ENCODE results near the gene RNF145. TPM values are rescaled to one million over a fixed set of nuclear protein-coding genes. Genes with fewer than 3 reads are reported as not detected.

The RNF145 gene
- polyA plus RNA-seq, 3 donors = 9.1 to 23.6 (median 11.5) TPM

DNA sequence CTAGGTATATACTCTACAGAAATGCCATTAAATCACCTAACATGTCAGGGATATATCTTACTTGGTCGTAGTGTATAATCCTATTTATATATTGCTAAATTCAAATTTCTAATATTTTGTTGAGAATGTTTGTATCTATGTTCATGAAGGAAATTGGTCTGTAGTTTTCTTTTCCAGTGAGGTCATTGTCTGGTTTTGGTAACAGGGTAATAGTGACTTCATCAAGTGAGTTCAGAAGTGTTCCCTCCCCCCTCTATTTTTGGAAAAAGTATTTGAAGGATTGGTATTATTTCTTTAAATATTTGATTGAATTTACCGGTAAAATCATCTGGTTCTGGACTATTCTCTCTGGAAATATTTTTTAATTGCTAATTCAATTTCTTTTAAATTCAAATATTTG lies 86.2 kb downstream of the RNF145 start:
- Histone ChIP-seq H3K4me2 (replicated peaks; ENCODE audit: extremely low read depth, low read length, poor library complexity, severe bottlenecking) (no peak overlapping the region), H3K9me3 (replicated peaks in 1 of 2; ENCODE audit: control insufficient read depth in 1 of 2, insufficient read depth in 1 of 2, low read length in 2 of 2) (no peaks in the 10 kb centered on the region), H3K36me3 (replicated peaks in 1 of 2; ENCODE audit: control insufficient read depth in 1 of 2, insufficient read depth in 2 of 2, low read length in 2 of 2) (no peaks in the 10 kb centered on the region), H3K27ac (ENCODE audit: low read depth in 1 of 2, low read length in 2 of 2) (no peak overlapping the region), H3K9ac (ENCODE audit: insufficient read depth, low read length, poor library complexity, severe bottlenecking) (no peak overlapping the region), H4K20me1 (ENCODE audit: insufficient read depth, low read length) (no peaks in the 10 kb centered on the region), H3K27me3 (ENCODE audit: control insufficient read depth in 2 of 2, insufficient read depth in 2 of 2, low read length in 2 of 2) (no peaks in the 10 kb centered on the region), H3K79me2 (ENCODE audit: insufficient read depth, low read length) (no peaks in the 10 kb centered on the region), H3K4me3 (replicated peaks in 1 of 3; ENCODE audit: low read depth in 2 of 3, low read length in 3 of 3) (no peak overlapping the region), H3K4me1 (ENCODE audit: control insufficient read depth in 1 of 2, insufficient read depth in 2 of 2, low read length in 2 of 2) (no peaks in the 10 kb centered on the region), H2AFZ (ENCODE audit: insufficient read depth, low read depth, low read length, poor library complexity, severe bottlenecking) (no peak overlapping the region)
- Mint-ChIP-seq H3K36me3 (no peaks in the 10 kb centered on the region), H3K4me3 (no peak overlapping the region), H3K9me3 (peaks cover 2 to 14% (median 8%) of the 10 kb centered on the region in 7 donors), H3K4me1 (peaks cover 5% of the 10 kb centered on the region), H3K27me3 (ENCODE audit: low read depth in 3 of 3) (peaks cover 0 to 7% (median 7%) of the 10 kb centered on the region in 3 donors), H3K27ac (no peak overlapping the region)
- intact Hi-C loops (cut with micrococcal nuclease) = no loop called here
- TF ChIP-seq, protein P1, sequence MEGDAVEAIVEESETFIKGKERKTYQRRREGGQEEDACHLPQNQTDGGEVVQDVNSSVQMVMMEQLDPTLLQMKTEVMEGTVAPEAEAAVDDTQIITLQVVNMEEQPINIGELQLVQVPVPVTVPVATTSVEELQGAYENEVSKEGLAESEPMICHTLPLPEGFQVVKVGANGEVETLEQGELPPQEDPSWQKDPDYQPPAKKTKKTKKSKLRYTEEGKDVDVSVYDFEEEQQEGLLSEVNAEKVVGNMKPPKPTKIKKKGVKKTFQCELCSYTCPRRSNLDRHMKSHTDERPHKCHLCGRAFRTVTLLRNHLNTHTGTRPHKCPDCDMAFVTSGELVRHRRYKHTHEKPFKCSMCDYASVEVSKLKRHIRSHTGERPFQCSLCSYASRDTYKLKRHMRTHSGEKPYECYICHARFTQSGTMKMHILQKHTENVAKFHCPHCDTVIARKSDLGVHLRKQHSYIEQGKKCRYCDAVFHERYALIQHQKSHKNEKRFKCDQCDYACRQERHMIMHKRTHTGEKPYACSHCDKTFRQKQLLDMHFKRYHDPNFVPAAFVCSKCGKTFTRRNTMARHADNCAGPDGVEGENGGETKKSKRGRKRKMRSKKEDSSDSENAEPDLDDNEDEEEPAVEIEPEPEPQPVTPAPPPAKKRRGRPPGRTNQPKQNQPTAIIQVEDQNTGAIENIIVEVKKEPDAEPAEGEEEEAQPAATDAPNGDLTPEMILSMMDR (IDR thresholded peaks at IDR 0.05) = no peak
- WGBS (ENCODE audit: insufficient coverage) = no CpG with 5 or more reads among the region's 2 CpGs
- DNase-seq = no peak

DNA sequence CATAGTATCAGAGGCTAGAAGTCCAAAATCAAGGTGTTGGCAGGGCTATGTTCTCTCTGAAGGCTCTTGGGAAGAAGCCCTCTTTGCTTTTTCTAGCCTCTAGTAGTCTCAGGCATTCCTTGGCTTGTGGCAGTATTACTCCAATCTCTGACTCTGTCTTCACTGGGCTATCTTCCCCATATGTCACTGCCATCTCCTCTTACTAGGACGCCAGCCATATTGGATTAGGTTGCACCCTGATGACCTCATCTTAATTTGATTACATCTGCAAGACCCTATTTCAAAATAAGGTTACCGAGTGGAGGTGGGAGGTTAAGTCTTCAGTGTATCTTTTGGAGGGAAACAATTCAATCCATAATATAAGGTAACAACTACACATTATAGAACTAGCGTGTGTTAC lies 88.3 kb downstream of the RNF145 start:
- H3K79me2 ChIP-seq (ENCODE audit: insufficient read depth, low read length) = no peaks in the 10 kb centered on the region
- DNase-seq = no peak
- no peak overlapping the region for H3K4me2 ChIP-seq (replicated peaks; ENCODE audit: extremely low read depth, low read length, poor library complexity, severe bottlenecking)
- no peaks in the 10 kb centered on the region for H3K27me3 ChIP-seq (ENCODE audit: control insufficient read depth in 2 of 2, insufficient read depth in 2 of 2, low read length in 2 of 2)
- no peak overlapping the region for H2AFZ ChIP-seq (ENCODE audit: insufficient read depth, low read depth, low read length, poor library complexity, severe bottlenecking)
- no peaks in the 10 kb centered on the region for H3K36me3 Mint-ChIP-seq
- no peak overlapping the region for H3K9ac ChIP-seq (ENCODE audit: insufficient read depth, low read length, poor library complexity, severe bottlenecking)
- H3K9me3 ChIP-seq (replicated peaks in 1 of 2; ENCODE audit: control insufficient read depth in 1 of 2, insufficient read depth in 1 of 2, low read length in 2 of 2) = no peaks in the 10 kb centered on the region
- peaks cover 5% of the 10 kb centered on the region for H3K4me1 Mint-ChIP-seq
- H4K20me1 ChIP-seq (ENCODE audit: insufficient read depth, low read length) = no peaks in the 10 kb centered on the region
- peaks cover 2 to 14% (median 6%) of the 10 kb centered on the region in 7 donors for H3K9me3 Mint-ChIP-seq
- H3K27ac ChIP-seq (ENCODE audit: low read depth in 1 of 2, low read length in 2 of 2) = no peak overlapping the region
- H3K4me1 ChIP-seq (ENCODE audit: control insufficient read depth in 1 of 2, insufficient read depth in 2 of 2, low read length in 2 of 2) = no peaks in the 10 kb centered on the region
- TF ChIP-seq, protein P1 (IDR thresholded peaks at IDR 0.05) = no peak
- H3K27ac Mint-ChIP-seq = no peak overlapping the region
- H3K27me3 Mint-ChIP-seq (ENCODE audit: low read depth in 3 of 3) = peaks cover under 1 to 6% (median 3%) of the 10 kb centered on the region in 3 donors
- H3K4me3 ChIP-seq (replicated peaks in 1 of 3; ENCODE audit: low read depth in 2 of 3, low read length in 3 of 3) = no peak overlapping the region
- intact Hi-C loops (cut with micrococcal nuclease) = no loop called here
- no CpG with 5 or more reads among the region's 3 CpGs for WGBS (ENCODE audit: insufficient coverage)
- no peak overlapping the region for H3K4me3 Mint-ChIP-seq
- H3K36me3 ChIP-seq (replicated peaks in 1 of 2; ENCODE audit: control insufficient read depth in 1 of 2, insufficient read depth in 2 of 2, low read length in 2 of 2) = no peaks in the 10 kb centered on the region
